Islet of Langerhans (tissue), 1 donor: ENCODE measurements around the gene LIX1L.

ENCODE experiments used
- FAIRE-seq: peaks from one replicate; lab custom pipeline; 2011; peaks lifted over from hg19 to GRCh38; lab: Jason Lieb, UNC

LIX1L gene

GRCh38 chr1:145893306-145894055, 64.3 kb downstream of the LIX1L start:
- FAIRE-seq: no peak

- FAIRE-seq: peak; percentile 49
Measured at GRCh38 chr1:145892486-145893087, 65.2 kb downstream of the LIX1L start.

GRCh38 chr1:145891587-145892485, 66.0 kb downstream of the LIX1L start:
- peak; percentile 99 for FAIRE-seq

- FAIRE-seq: no peak
Measured at GRCh38 chr1:145891143-145891542, 66.7 kb downstream of the LIX1L start.

GRCh38 chr1:145889722-145890121, 68.1 kb downstream of the LIX1L start:
- no peak for FAIRE-seq

- FAIRE-seq: no peak
Measured at GRCh38 chr1:145887631-145888030, 70.2 kb downstream of the LIX1L start.

DNA sequence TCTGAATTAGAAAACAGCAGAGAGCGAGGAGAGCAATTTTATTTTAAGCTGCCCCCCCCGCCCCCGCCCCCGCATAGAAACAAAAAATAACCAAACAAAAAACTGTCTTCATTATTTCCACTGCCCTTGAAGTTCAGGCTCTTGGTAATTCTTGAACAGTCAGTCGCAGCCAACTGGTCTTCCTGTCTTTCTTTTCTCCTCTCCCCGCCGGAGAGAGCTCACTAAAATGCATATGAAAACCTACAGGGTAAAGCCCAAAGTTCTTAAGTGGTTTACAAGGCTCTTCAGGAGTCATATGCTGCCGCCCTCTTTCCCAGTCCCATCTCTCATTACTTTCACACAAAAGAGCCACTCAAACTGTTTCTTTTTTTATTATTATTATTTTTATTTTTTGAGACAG, 71.0 kb downstream of the LIX1L start:
- no peak for FAIRE-seq

GRCh38 chr1:145886390-145886789, 71.4 kb downstream of the LIX1L start:
- FAIRE-seq: no peak

- FAIRE-seq: no peak
Measured at GRCh38 chr1:145885738-145886287, 72.0 kb downstream of the LIX1L start, which contains the start of gene ANKRD35. ANKRD35 (minus strand) TSS chr1:145885866; CDS start chr1:145885758, 108 bp downstream.

DNA sequence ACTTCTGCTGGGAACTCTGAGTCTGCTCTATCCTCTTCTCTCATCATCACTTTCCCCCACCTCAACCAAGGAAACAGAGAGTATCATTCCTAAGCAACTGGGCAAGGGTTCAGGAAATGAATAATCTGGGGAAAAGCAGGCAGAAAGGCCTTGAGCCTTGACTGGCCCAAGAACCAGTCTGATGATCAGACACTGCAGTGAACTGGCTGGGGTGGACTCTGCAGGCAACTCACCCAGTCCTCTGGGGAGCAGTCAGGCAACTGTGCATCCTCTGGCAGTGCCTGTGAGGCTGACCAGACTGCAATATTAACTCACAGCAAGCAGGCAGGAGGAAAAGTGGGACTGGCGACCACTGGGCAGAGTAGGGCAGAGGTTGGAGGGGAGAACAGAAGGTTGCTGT, 73.1 kb downstream of the LIX1L start:
- no peak for FAIRE-seq
